MM.1S (cell line): ENCODE measurements around the gene RANBP9.

ENCODE experiments used
- CTCF ChIP-seq: fragments of 300-600 bp; sonication (generic); IDR thresholded peaks from 2 replicates; pipeline ENCODE4 v1.5.1; 2016; ENCODE audit warnings: antibody characterized with exemption, low read length, mixed read lengths
- EZH2phosphoT487 ChIP-seq: fragments of 300-600 bp; sonication (generic); IDR thresholded peaks from 2 replicates; pipeline ENCODE4 v1.6.1; 2018; ENCODE audit warnings: antibody characterized with exemption, low read length

GRCh38 chr6:13635948-13636658, 75.5 kb downstream of the RANBP9 start:
- TF ChIP-seq CTCF = no peak
- no peak for TF ChIP-seq EZH2phosphoT487
